ENCODE results near the gene PIKFYVE.

PIKFYVE gene

GRCh38 chr2:208249296-208249695 is 16.8 kb upstream of the PIKFYVE start:
- no peak for TF ChIP-seq CTCF (conservative IDR thresholded peaks at IDR 0.05; ENCODE audit: low read depth, low read length)

GRCh38 chr2:208250388-208250787 is 15.7 kb upstream of the PIKFYVE start:
- no peak overlapping the region for H3K4me3 ChIP-seq (ENCODE audit: low read length)
- no peak for TF ChIP-seq CTCF (conservative IDR thresholded peaks at IDR 0.05; ENCODE audit: low read depth, low read length)
- DNase-seq (ENCODE audit: low read depth), result no peak

More at GRCh38 chr2:208249296-208249695, 16.8 kb upstream of the PIKFYVE start:
- DNase-seq (ENCODE audit: low read depth), result no peak
- no peak overlapping the region for H3K4me3 ChIP-seq (ENCODE audit: low read length)

DNA sequence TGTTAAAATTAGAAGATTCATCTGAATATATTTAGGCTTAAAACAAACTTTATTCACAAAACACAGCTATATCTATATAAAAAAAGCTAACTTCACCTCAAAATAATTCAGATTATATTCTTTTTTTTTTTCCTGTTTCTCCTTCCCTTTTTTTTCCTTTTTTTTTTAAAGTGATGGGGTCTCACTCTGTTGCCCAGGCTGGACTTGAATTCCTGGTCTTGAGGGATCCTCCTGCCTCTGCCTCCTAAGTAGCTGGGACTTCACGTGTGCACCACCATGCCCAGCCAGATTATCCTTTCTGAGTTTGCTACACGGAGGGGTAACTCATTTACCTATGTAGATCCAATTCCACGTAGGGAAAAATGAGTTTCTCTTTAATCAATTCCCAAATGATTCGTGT is 15.0 kb upstream of the PIKFYVE start:
- no peak for DNase-seq (ENCODE audit: low read depth)
- no peak for TF ChIP-seq CTCF (conservative IDR thresholded peaks at IDR 0.05; ENCODE audit: low read depth, low read length)
- H3K4me3 ChIP-seq (ENCODE audit: low read length), result no peak overlapping the region

DNA sequence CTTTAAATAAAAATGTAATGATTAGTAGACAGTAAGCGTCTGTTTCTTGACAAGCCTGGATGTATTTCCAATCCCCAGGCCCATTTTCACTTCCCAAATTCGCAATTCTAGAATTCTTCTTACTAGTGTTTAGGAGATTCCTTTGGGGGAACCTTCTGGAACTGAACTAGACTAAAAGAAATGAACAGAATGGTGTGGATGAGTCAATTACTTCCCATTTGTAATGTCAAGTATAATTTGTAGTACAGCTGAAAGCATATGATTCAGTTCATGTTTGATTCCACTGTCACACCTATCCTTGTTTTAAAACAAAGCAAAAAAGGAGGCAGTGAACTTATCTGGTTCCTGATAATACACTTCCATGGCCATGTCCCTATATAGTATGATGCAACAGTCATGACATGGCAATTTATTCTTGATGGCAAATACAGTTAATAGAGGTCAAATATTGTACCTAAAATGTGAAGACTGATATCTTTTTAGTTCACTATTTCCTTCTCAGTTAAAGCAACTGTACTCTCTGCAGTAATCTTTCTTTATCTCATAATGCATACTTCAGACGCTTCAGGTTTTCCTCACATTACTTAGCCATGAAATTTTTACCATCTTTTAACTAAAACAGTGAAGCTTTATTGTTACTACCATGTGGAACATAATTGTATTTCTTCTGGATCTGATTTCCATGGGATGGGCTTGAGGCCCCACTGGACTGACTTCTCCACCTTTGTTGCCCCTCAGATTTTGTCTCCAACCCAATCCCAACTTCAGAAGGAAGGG is 13.2 kb upstream of the PIKFYVE start:
- peak overlapping the region; percentile 80 for H3K4me3 ChIP-seq (ENCODE audit: low read length)
- no peak for TF ChIP-seq CTCF (conservative IDR thresholded peaks at IDR 0.05; ENCODE audit: low read depth, low read length)
- DNase-seq (ENCODE audit: low read depth), result no peak

DNA sequence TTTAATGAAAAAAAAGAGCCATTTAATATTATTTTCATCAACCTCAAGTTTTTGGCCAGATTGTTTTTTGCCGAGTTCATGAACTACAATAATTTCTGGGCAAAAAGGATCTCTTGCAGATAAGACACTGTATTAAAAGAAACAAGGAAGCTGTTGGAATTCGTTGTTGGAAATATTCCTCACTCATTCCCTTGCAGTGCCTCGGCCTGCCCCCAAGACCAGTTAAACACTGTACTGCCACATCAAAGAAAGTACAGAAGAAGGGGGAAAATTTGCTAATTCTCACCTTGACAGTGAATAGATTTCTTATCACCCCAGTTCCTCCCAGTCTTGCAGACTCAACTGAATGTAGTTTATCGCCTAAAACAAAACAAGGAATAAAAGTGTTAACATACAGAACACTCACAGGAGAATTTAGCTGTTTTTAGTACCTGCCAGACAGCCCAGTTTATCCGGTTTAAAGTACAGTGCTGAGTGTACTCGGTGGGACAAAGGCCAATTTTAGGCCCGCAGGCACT is 12.4 kb upstream of the PIKFYVE start:
- TF ChIP-seq CTCF (conservative IDR thresholded peaks at IDR 0.05; ENCODE audit: low read depth, low read length), result no peak
- no peak for DNase-seq (ENCODE audit: low read depth)
- peak overlapping the region; percentile 80 for H3K4me3 ChIP-seq (ENCODE audit: low read length)

DNA sequence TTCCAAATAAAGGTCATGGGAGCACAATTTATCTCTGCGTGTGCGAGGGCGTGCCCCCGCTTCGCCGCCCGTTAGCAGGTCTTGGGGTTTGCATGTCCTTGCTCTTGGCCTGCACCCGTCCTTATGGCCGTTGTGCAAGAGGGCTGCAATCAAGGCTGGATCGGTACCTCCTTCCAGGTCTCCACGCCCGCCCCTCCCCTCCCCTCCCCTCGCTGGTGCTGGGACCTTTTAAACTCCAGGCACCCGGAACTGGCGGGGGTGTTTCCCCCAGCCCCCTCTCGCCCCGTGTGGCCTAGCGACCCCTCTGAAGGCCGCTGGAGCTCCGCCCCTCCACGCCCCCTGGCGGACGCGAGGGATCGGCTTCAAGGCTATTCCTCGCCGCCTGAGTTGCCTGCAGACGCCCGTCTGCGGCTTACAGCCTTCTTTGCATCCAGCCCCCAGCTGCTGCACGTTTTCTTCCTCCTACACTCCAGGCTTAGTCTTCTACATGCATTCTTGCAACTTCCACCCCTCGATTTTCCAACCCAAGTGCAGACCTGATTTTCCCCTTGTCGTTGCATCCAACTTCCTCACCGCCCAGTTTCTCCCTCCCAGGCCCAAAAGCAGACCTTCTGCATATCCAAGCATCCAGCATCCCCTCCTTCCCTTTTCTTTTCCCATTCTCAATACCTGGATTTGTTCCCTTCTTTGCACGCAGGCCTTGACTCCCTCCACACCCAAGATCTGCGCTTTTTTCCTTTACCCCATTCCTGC is 11.8 kb upstream of the PIKFYVE start:
- no peak for DNase-seq (ENCODE audit: low read depth)
- TF ChIP-seq CTCF (conservative IDR thresholded peaks at IDR 0.05; ENCODE audit: low read depth, low read length), result peak; percentile 86
- peak overlapping the region; percentile 80 for H3K4me3 ChIP-seq (ENCODE audit: low read length)
